GM23338 (cell line): ENCODE data around the gene ZSWIM1. TPM values are rescaled to one million over a fixed set of nuclear protein-coding genes. Genes with fewer than 3 reads are reported as not detected.

Experiments
- ATAC-seq: fragments of 200-7000 bp; cut with Tn5 transposase; 3 replicates; pipeline ENCODE4 v1.9.1; 2020
- DNase-seq: peaks from one replicate; pipeline ENCODE4 v3.0.0-alpha.2; 2015; ENCODE audit warnings: low spot score
- H2AFZ ChIP-seq: fragments of 200-600 bp; sonication (generic); 2 replicates; pipeline ENCODE4 v1.8.0; 2016; ENCODE audit warnings: antibody characterized with exemption, mild to moderate bottlenecking, moderate library complexity
- H3F3A ChIP-seq: fragments of 200-600 bp; sonication (generic); replicated peaks from 2 replicates; pipeline ENCODE4 v1.8.0; 2017; ENCODE audit warnings: antibody characterized with exemption, mixed run types, low read depth
- H3K27ac ChIP-seq: fragments of 200-600 bp; sonication (generic); 2 replicates; pipeline ENCODE4 v1.6.1; 2016; ENCODE audit warnings: low read depth
- H3K27me3 ChIP-seq: fragments of 200-600 bp; sonication (generic); 2 replicates; pipeline ENCODE4 v1.8.0; 2016; ENCODE audit warnings: mild to moderate bottlenecking, mixed run types, moderate library complexity; ENCODE audit not compliant: insufficient read depth
- H3K36me3 ChIP-seq: fragments of 200-600 bp; sonication (generic); 2 replicates; pipeline ENCODE4 v1.8.0; 2016; ENCODE audit warnings: mild to moderate bottlenecking; ENCODE audit not compliant: insufficient read depth
- H3K4me1 ChIP-seq: fragments of 200-600 bp; sonication (generic); 2 replicates; pipeline ENCODE4 v1.8.0; 2016; ENCODE audit warnings: mild to moderate bottlenecking, moderate library complexity; ENCODE audit not compliant: insufficient read depth
- H3K4me2 ChIP-seq: fragments of 200-600 bp; sonication (generic); 2 replicates; pipeline ENCODE4 v1.7.1; 2017; ENCODE audit warnings: mixed run types
- H3K4me3 ChIP-seq: fragments of 200-600 bp; sonication (generic); 2 replicates; pipeline ENCODE4 v1.6.1; 2016; ENCODE audit warnings: mixed run types
- H3K79me2 ChIP-seq: fragments of 200-600 bp; sonication (generic); replicated peaks from 2 replicates; pipeline ENCODE4 v1.8.0; 2017; ENCODE audit warnings: mild to moderate bottlenecking; ENCODE audit not compliant: insufficient read depth
- H3K9me2 ChIP-seq: fragments of 200-600 bp; sonication (generic); 2 replicates; pipeline ENCODE4 v1.8.0; 2017; ENCODE audit not compliant: insufficient read depth
- H4K20me1 ChIP-seq: fragments of 200-600 bp; sonication (generic); replicated peaks from 2 replicates; pipeline ENCODE4 v1.8.0; 2017; ENCODE audit warnings: mild to moderate bottlenecking; ENCODE audit not compliant: insufficient read depth
- H3K27ac Mint-ChIP-seq: 2 replicates; pipeline ENCODE4 v1.8.0; 2020; ENCODE audit warnings: inconsistent platforms, mild to moderate bottlenecking, moderate library complexity, mixed read lengths
- H3K27me3 Mint-ChIP-seq: 3 replicates; pipeline ENCODE4 v1.8.0; 2022; ENCODE audit warnings: low read depth, mild to moderate bottlenecking, moderate library complexity, mixed read lengths, inconsistent platforms; ENCODE audit not compliant: insufficient read depth, poor library complexity
- H3K36me3 Mint-ChIP-seq: 3 replicates; pipeline ENCODE4 v1.8.0; 2021; ENCODE audit warnings: low read depth, mild to moderate bottlenecking, inconsistent platforms, moderate library complexity, mixed read lengths
- H3K4me1 Mint-ChIP-seq: 3 replicates; pipeline ENCODE4 v1.8.0; 2020; ENCODE audit warnings: mild to moderate bottlenecking, inconsistent platforms, mixed read lengths
- H3K4me3 Mint-ChIP-seq: 3 replicates; pipeline ENCODE4 v1.8.0; 2021; ENCODE audit warnings: moderate library complexity, mild to moderate bottlenecking, inconsistent platforms, mixed read lengths
- H3K9me3 Mint-ChIP-seq: 3 replicates; pipeline ENCODE4 v1.8.0; 2020; ENCODE audit warnings: moderate library complexity, mild to moderate bottlenecking, inconsistent platforms, mixed read lengths
- CTCF ChIP-seq, 2 experiments: fragments of 200-600 bp in 1 of 2; sonication (generic) in 1 of 2; conservative IDR thresholded peaks; 2 replicates each; pipeline versions ENCODE4 v1.5.1 to v1.6.1; 2016 to 2017; ENCODE audit warnings: antibody characterized with exemption in 2 of 2, low read depth in 2 of 2, mild to moderate bottlenecking in 2 of 2, moderate library complexity in 1 of 2
- ETS1 ChIP-seq: IDR thresholded peaks from 2 replicates; pipeline ENCODE4 v1.6.1; 2016; ENCODE audit warnings: antibody characterized with exemption
- EZH2 ChIP-seq: fragments of 200-600 bp; sonication (generic); IDR thresholded peaks from one replicate; pipeline ENCODE4 v1.8.0; 2017; ENCODE audit warnings: antibody characterized with exemption, mild to moderate bottlenecking, low read depth; ENCODE audit not compliant: unreplicated experiment
- JUNB ChIP-seq: IDR thresholded peaks from one replicate; pipeline ENCODE4 v1.6.1; 2016; ENCODE audit warnings: antibody characterized with exemption; ENCODE audit not compliant: unreplicated experiment
- NANOG ChIP-seq: IDR thresholded peaks from 2 replicates; pipeline ENCODE4 v1.6.1; 2016; ENCODE audit warnings: antibody characterized with exemption, borderline replicate concordance
- POLR2AphosphoS5 ChIP-seq: IDR thresholded peaks from 2 replicates; pipeline ENCODE4 v1.6.1; 2016; ENCODE audit warnings: antibody characterized with exemption, low read depth
- REST ChIP-seq: IDR thresholded peaks from one replicate; pipeline ENCODE4 v1.6.1; 2018; ENCODE audit warnings: antibody characterized with exemption; ENCODE audit not compliant: unreplicated experiment
- STAT1 ChIP-seq: IDR thresholded peaks from one replicate; pipeline ENCODE4 v1.6.1; 2016; ENCODE audit warnings: antibody characterized with exemption; ENCODE audit not compliant: unreplicated experiment
- polyA plus RNA-seq: library from polyadenylated mRNA; unstranded; fragments of >200 nt; fragmentation: Nextera tagmentation; extraction: Ambion mirVana; gene quantifications from 2 replicates; pipeline ENCODE4 v1.2.1, GENCODE V29; 2016
- total RNA-seq: library from RNA; depleted of rRNA; stranded (reverse); fragments of >200 nt; shearing (Covaris generic); gene quantifications from 2 replicates; pipeline ENCODE4 v1.2.3, GENCODE V29; 2014

The ZSWIM1 gene
- total and polyA plus RNA-seq, 2 experiments from 2014 or later = 11.5 to 16.2 TPM

GRCh38 chr20:45835825-45836224, 45.2 kb upstream of the ZSWIM1 start (continued):
- TF ChIP-seq REST (no peak), JUNB (no peak), STAT1 (no peak)

GRCh38 chr20:45836841-45837240, 44.2 kb upstream of the ZSWIM1 start:
- H3F3A ChIP-seq = peaks cover 15% of the 10 kb centered on the region
- Mint-ChIP-seq H3K27ac (no peak overlapping the region), H3K36me3 (peaks cover 18% of the 10 kb centered on the region; the same call in 2 of the 3 replicates), H3K27me3 (peaks cover 14% of the 10 kb centered on the region), H3K4me1 (peaks cover 12% of the 10 kb centered on the region), H3K9me3 (no peaks in the 10 kb centered on the region), H3K4me3 (no peak overlapping the region)
- no peak overlapping the region for H3K27ac ChIP-seq
- no peak overlapping the region for H3K4me2 ChIP-seq
- H3K79me2 ChIP-seq = 0 out of 2 replicates have a peak, but pooled peaks cover 3% of the 10 kb centered on the region
- H3K4me1 ChIP-seq = peaks cover 20% of the 10 kb centered on the region; the same call in 1 of the 2 replicates
- no peaks in the 10 kb centered on the region for H3K36me3 ChIP-seq
- H3K4me3 ChIP-seq = no peak overlapping the region
- H3K27me3 ChIP-seq = no peaks in the 10 kb centered on the region
- DNase-seq (no peak), ATAC-seq (no peak)
- H3K9me2 ChIP-seq = no peaks in the 10 kb centered on the region
- H4K20me1 ChIP-seq = peaks cover 13% of the 10 kb centered on the region
- H2AFZ ChIP-seq = no peak overlapping the region
- no peak for TF ChIP-seq REST
- TF ChIP-seq NANOG = no peak
- no peak for TF ChIP-seq ETS1
- TF ChIP-seq EZH2 = no peak
- no peak for TF ChIP-seq JUNB
- no peak for TF ChIP-seq POLR2AphosphoS5
- TF ChIP-seq CTCF (conservative IDR thresholded peaks at IDR 0.05; ENCODE audit: low read depth in 2 of 2) = no peak
